Neural crest cell (in vitro differentiated cells): ENCODE data around the gene HS3ST5. TPM values are rescaled to one million over a fixed set of nuclear protein-coding genes. Genes with fewer than 3 reads are reported as not detected.

Experiments used
- DNase-seq: peaks from one replicate; pipeline ENCODE4 v3.0.0; 2021; ENCODE audit warnings: low read depth, mixed read lengths, low spot score
- H3K27ac Mint-ChIP-seq: one replicate; pipeline ENCODE4 v1.8.0; 2021; ENCODE audit warnings: mild to moderate bottlenecking, mixed read lengths; ENCODE audit not compliant: unreplicated experiment
- H3K27me3 Mint-ChIP-seq: 2 replicates; pipeline ENCODE4 v1.8.0; 2021; ENCODE audit warnings: low read depth, mild to moderate bottlenecking, mixed read lengths
- H3K36me3 Mint-ChIP-seq: 2 replicates; pipeline ENCODE4 v1.8.0; 2021; ENCODE audit warnings: low read depth, mild to moderate bottlenecking, mixed read lengths
- H3K4me1 Mint-ChIP-seq: 2 replicates; pipeline ENCODE4 v1.8.0; 2021; ENCODE audit warnings: mixed read lengths
- H3K4me3 Mint-ChIP-seq: one replicate; pipeline ENCODE4 v1.8.0; 2021; ENCODE audit warnings: mild to moderate bottlenecking, mixed read lengths
- H3K9me3 Mint-ChIP-seq: 2 replicates; pipeline ENCODE4 v1.8.0; 2021; ENCODE audit warnings: mixed read lengths
- CTCF ChIP-seq: fragments of 200-600 bp; sonication (generic); conservative IDR thresholded peaks from 2 replicates; pipeline ENCODE4 v1.5.0; 2021; ENCODE audit warnings: antibody characterized with exemption, mild to moderate bottlenecking
- total RNA-seq: library from RNA; stranded (reverse); gene quantifications from 2 replicates; pipeline ENCODE4 v1.2.1, GENCODE V29; 2021

The HS3ST5 gene
- total RNA-seq, 1 donor from 2014 or later, result 0.26 TPM

DNA sequence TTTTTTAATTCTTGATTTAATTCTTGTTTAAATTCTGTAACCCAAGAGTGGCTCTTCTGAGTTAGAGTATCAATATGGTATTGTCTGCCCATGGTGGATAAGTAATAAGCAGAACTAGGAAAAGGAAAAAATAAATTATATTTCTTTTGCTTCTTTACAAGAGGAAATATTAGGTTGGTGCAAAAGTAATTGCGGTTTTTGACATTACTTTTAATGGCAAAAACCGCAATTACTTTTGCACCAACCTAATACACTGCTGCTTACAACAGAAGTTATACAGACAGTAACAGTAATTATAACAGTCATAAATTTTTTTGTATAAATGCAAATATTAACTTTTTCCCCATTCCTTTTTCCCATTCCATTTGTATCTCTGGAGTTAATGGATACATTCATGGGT lies 65.6 kb downstream of the HS3ST5 start:
- no peaks in the 10 kb centered on the region for H3K36me3 Mint-ChIP-seq
- H3K27me3 Mint-ChIP-seq, result peaks cover 4% of the 10 kb centered on the region
- H3K9me3 Mint-ChIP-seq, result no peaks in the 10 kb centered on the region
- no peak for DNase-seq
- H3K4me1 Mint-ChIP-seq, result peaks cover 11% of the 10 kb centered on the region
- no peak overlapping the region for H3K27ac Mint-ChIP-seq
- TF ChIP-seq CTCF, result no peak
- H3K4me3 Mint-ChIP-seq, result no peak overlapping the region

DNA sequence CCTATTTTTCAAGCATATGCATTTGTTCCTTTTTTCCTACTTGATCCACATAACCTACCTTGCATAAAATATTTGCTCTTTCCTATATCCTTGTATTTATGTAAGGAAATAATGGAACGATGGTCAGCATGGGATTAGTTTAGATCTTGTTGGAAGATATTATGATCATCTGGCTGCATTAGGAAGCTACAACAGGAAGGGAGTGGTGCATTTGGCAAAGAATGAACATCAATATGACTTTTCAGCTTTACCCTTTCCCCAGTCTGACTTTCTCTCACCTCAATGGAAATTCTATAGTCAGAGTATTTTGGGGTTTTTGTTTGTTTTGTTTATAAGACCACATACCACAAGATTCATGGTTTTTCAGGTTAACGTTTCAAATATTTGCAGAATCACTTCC lies 66.0 kb downstream of the HS3ST5 start:
- H3K4me3 Mint-ChIP-seq, result no peak overlapping the region
- no peak for TF ChIP-seq CTCF
- no peak overlapping the region for H3K27ac Mint-ChIP-seq
- DNase-seq, result no peak
- no peaks in the 10 kb centered on the region for H3K36me3 Mint-ChIP-seq
- peaks cover 4% of the 10 kb centered on the region for H3K27me3 Mint-ChIP-seq
- H3K4me1 Mint-ChIP-seq, result peaks cover 8% of the 10 kb centered on the region
- H3K9me3 Mint-ChIP-seq, result no peaks in the 10 kb centered on the region

- no peaks in the 10 kb centered on the region for H3K9me3 Mint-ChIP-seq
- H3K36me3 Mint-ChIP-seq, result no peaks in the 10 kb centered on the region
- no peaks in the 10 kb centered on the region for H3K27me3 Mint-ChIP-seq
- H3K4me1 Mint-ChIP-seq, result peaks cover 3% of the 10 kb centered on the region
- no peak overlapping the region for H3K27ac Mint-ChIP-seq
- TF ChIP-seq CTCF, result no peak
- H3K4me3 Mint-ChIP-seq, result no peak overlapping the region
- DNase-seq, result no peak
Observed at GRCh38 chr6:114274836-114275235, 68.0 kb downstream of the HS3ST5 start.

DNA sequence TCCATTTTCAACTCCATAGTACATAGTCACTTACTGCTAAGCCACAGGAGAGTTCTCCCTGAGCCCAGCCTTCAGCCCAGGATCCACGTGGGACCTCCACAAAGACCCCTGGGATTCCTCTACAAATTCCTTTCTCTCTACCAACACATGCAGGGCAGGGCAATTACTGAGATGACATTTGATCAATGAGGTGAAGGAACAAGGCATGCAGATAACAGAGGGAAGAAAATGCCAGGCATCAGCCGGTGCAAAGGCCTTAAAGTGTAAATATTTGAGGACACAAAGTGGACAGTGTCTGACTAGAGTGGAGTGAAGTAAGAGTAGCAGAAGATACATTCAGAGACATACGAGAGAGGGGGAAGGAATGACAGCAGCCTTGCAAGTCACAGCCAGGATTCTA lies 70.2 kb downstream of the HS3ST5 start:
- no peak for DNase-seq
- Mint-ChIP-seq H3K4me3 (no peak overlapping the region), H3K36me3 (no peaks in the 10 kb centered on the region), H3K4me1 (no peaks in the 10 kb centered on the region), H3K9me3 (no peaks in the 10 kb centered on the region), H3K27ac (no peak overlapping the region), H3K27me3 (no peaks in the 10 kb centered on the region)
- TF ChIP-seq CTCF, result no peak

- H3K4me3 Mint-ChIP-seq, result no peak overlapping the region
- no peaks in the 10 kb centered on the region for H3K9me3 Mint-ChIP-seq
- no peaks in the 10 kb centered on the region for H3K36me3 Mint-ChIP-seq
- no peaks in the 10 kb centered on the region for H3K27me3 Mint-ChIP-seq
- no peak for TF ChIP-seq CTCF
- no peak for DNase-seq
- H3K4me1 Mint-ChIP-seq, result no peaks in the 10 kb centered on the region
- no peak overlapping the region for H3K27ac Mint-ChIP-seq
Observed at GRCh38 chr6:114271405-114271804, 71.4 kb downstream of the HS3ST5 start.

DNA sequence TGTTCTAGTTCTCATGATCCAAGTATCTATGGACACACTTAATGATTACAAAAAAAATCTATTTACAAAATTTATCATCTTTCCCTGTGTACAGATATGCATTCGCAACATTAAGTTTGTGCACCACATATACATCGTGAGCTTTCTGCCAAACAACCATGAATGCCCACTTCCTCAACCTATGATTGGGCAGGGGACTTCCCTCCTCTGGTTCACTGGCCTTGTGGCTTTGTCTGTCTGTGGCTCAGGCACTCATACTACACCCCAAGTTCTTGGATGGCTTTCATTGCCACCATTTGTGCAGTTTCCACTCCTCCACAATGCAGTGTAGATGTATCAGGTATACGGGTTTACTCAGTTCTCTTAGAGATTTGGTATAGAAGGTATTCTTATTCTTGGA lies 74.9 kb downstream of the HS3ST5 start:
- no peaks in the 10 kb centered on the region for H3K9me3 Mint-ChIP-seq

More for the DNA sequence above, 74.9 kb downstream of the HS3ST5 start:
- H3K4me1 Mint-ChIP-seq, result no peaks in the 10 kb centered on the region
- H3K36me3 Mint-ChIP-seq, result no peaks in the 10 kb centered on the region
- no peak for DNase-seq
- no peak overlapping the region for H3K4me3 Mint-ChIP-seq
- H3K27me3 Mint-ChIP-seq, result no peaks in the 10 kb centered on the region
- TF ChIP-seq CTCF, result no peak
- no peak overlapping the region for H3K27ac Mint-ChIP-seq
